IMR-90 (cell line): ENCODE data around the gene TCTA. TPM values are rescaled to one million over a fixed set of nuclear protein-coding genes. Genes with fewer than 3 reads are reported as not detected.

Experiments
- ATAC-seq: fragments of 200-7000 bp; cut with Tn5 transposase; 2 replicates; pipeline ENCODE4 v1.9.1; 2020; ENCODE audit warnings: low read depth, mild to moderate bottlenecking, moderate library complexity
- BruUV-seq: library from RNA; stranded (reverse); fragments of 400-500 nt; replicated peaks from 2 replicates; lab custom pipeline; 2021; lab: Mats Ljungman, UMichigan
- CTCF ChIA-PET: fragments of 300-600 bp; formaldehyde crosslinking; extraction: SDS; loops from one replicate; lab custom pipeline; 2021; ENCODE audit warnings: antibody characterized with exemption; lab: Yijun Ruan, JAX
- POLR2A ChIA-PET: fragments of 300-600 bp; sonication (Branson Sonifier 250); formaldehyde crosslinking; loops from one replicate; lab custom pipeline; 2022; ENCODE audit warnings: antibody characterized with exemption; ENCODE audit not compliant: unreplicated experiment; lab: Charles Lee
- DNase-seq: peaks from one replicate; pipeline ENCODE4 v3.0.0; 2013
- H2AFZ ChIP-seq: replicated peaks from 2 replicates; pipeline ENCODE3; 2013; ENCODE audit warnings: low read length, mild to moderate bottlenecking; ENCODE audit not compliant: poor library complexity
- H2AK5ac ChIP-seq: 2 replicates; pipeline ENCODE4 v1.6.1; 2013; ENCODE audit warnings: low read depth, low read length, inconsistent platforms
- H2AK9ac ChIP-seq: replicated peaks from 2 replicates; pipeline ENCODE3; 2013; ENCODE audit warnings: mild to moderate bottlenecking, low read depth, low read length, moderate library complexity; ENCODE audit not compliant: poor library complexity
- H2BK120ac ChIP-seq: 2 replicates; pipeline ENCODE4 v1.6.1; 2013; ENCODE audit warnings: low read depth, low read length, inconsistent platforms
- H2BK15ac ChIP-seq: 3 replicates; pipeline ENCODE4 v1.6.1; 2013; ENCODE audit warnings: low read depth, low read length, inconsistent platforms
- H2BK20ac ChIP-seq: 2 replicates; pipeline ENCODE4 v1.6.1; 2013; ENCODE audit warnings: low read depth, mild to moderate bottlenecking, inconsistent platforms, low read length, moderate library complexity
- H2BK5ac ChIP-seq: 2 replicates; pipeline ENCODE4 v1.6.1; 2013; ENCODE audit warnings: mild to moderate bottlenecking, low read depth, low read length, inconsistent platforms; ENCODE audit not compliant: poor library complexity, severe bottlenecking
- H3K14ac ChIP-seq: replicated peaks from 2 replicates; pipeline ENCODE4 v1.6.1; 2013; ENCODE audit warnings: low read depth, low read length, inconsistent platforms
- H3K18ac ChIP-seq: 2 replicates; pipeline ENCODE4 v1.6.1; 2013; ENCODE audit warnings: low read depth, low read length, control low read depth
- H3K23ac ChIP-seq: 2 replicates; pipeline ENCODE4 v1.6.1; 2013; ENCODE audit warnings: low read depth, low read length, inconsistent platforms
- H3K27ac ChIP-seq: 2 replicates; pipeline ENCODE4 v1.5.1; 2013; ENCODE audit warnings: mild to moderate bottlenecking, control low read depth, low read length; ENCODE audit not compliant: insufficient read depth
- H3K27me3 ChIP-seq: 2 replicates; pipeline ENCODE4 v1.6.1; 2013; ENCODE audit warnings: low read length; ENCODE audit not compliant: control insufficient read depth, insufficient read depth
- H3K36me3 ChIP-seq: 2 replicates; pipeline ENCODE4 v1.6.1; 2013; ENCODE audit warnings: low read length, mixed read lengths; ENCODE audit not compliant: control insufficient read depth, insufficient read depth
- H3K4ac ChIP-seq: 2 replicates; pipeline ENCODE4 v1.6.1; 2013; ENCODE audit warnings: low read depth, low read length, inconsistent platforms
- H3K4me1 ChIP-seq: 2 replicates; pipeline ENCODE4 v1.6.1; 2013; ENCODE audit warnings: low read length, mixed read lengths; ENCODE audit not compliant: control insufficient read depth, insufficient read depth
- H3K4me2 ChIP-seq: 2 replicates; pipeline ENCODE4 v1.6.1; 2013; ENCODE audit warnings: low read depth, mild to moderate bottlenecking, control low read depth, low read length, moderate library complexity
- H3K4me3 ChIP-seq: 2 replicates; pipeline ENCODE4 v1.5.1; 2013; ENCODE audit warnings: low read depth, mild to moderate bottlenecking, control low read depth, low read length, moderate library complexity; ENCODE audit not compliant: insufficient read depth
- H3K56ac ChIP-seq: 2 replicates; pipeline ENCODE4 v1.6.1; 2013; ENCODE audit warnings: low read length, inconsistent platforms; ENCODE audit not compliant: insufficient read depth; ENCODE audit errors: extremely low read depth
- H3K79me1 ChIP-seq, 2 experiments: 2 replicates each; pipeline ENCODE4 v1.6.1; 2013; ENCODE audit warnings: low read length in 2 of 2, inconsistent platforms in 1 of 2, low read depth in 1 of 2
- H3K9ac ChIP-seq: 2 replicates; pipeline ENCODE4 v1.6.1; 2013; ENCODE audit warnings: low read depth, low read length, control low read depth
- H3K9me1 ChIP-seq: 2 replicates; pipeline ENCODE4 v1.6.1; 2013; ENCODE audit warnings: low read length, inconsistent platforms; ENCODE audit not compliant: insufficient read depth
- H3K9me3 ChIP-seq: 2 replicates; pipeline ENCODE4 v1.6.1; 2013; ENCODE audit warnings: low read length; ENCODE audit not compliant: control insufficient read depth, insufficient read depth
- H4K20me1 ChIP-seq: 2 replicates; pipeline ENCODE4 v1.6.1; 2013; ENCODE audit warnings: low read length, inconsistent platforms; ENCODE audit not compliant: insufficient read depth
- H4K5ac ChIP-seq: 2 replicates; pipeline ENCODE4 v1.6.1; 2013; ENCODE audit warnings: mild to moderate bottlenecking, low read depth, low read length, control low read depth
- H4K8ac ChIP-seq, 2 experiments: 2 replicates each; pipeline ENCODE4 v1.6.1; 2013; ENCODE audit warnings: low read depth in 2 of 2, low read length in 2 of 2, control low read depth in 1 of 2, inconsistent platforms in 1 of 2
- H4K91ac ChIP-seq: 2 replicates; pipeline ENCODE4 v1.6.1; 2013; ENCODE audit warnings: low read depth, low read length, inconsistent platforms; ENCODE audit not compliant: insufficient read depth
- CHD1 ChIP-seq: IDR thresholded peaks from 2 replicates; pipeline ENCODE4 v1.6.1; 2012; ENCODE audit warnings: low read depth, low read length, improper control_type of control experiment
- MAFK ChIP-seq: IDR thresholded peaks from 2 replicates; pipeline ENCODE4 v1.6.1; 2012; ENCODE audit warnings: low read depth, low read length, improper control_type of control experiment
- MAZ ChIP-seq: IDR thresholded peaks from 2 replicates; pipeline ENCODE4 v1.6.1; 2012; ENCODE audit warnings: low read depth, mild to moderate bottlenecking, low read length, improper control_type of control experiment, moderate library complexity, borderline replicate concordance
- USF2 ChIP-seq: fragments of 150-350 bp; IDR thresholded peaks from 2 replicates; pipeline ENCODE4 v1.6.1; 2017; ENCODE audit warnings: mild to moderate bottlenecking, antibody characterized with exemption, low read length, low read depth
- WGBS, 2 experiments: methylation state at CpG; one replicate each; pipeline versions ENCODE4 v1.1.5 to v1.1.7; 2013; ENCODE audit warnings: missing lambda C conversion rate in 2 of 2; ENCODE audit not compliant: insufficient read length in 1 of 2; ENCODE audit errors: extremely low coverage in 2 of 2; 5-methylcytosine and 5-hydroxymethylcytosine counted together
- dilution Hi-C: fragments of 300-500 bp; cut with HindIII; formaldehyde crosslinking; loops from one replicate; pipeline ENCODE4 v1.14.3; 2018; ENCODE audit warnings: low sequenced_read_pairs; ENCODE audit not compliant: unreplicated experiment
- in situ Hi-C: fragments of 300-500 bp; cut with MboI; formaldehyde crosslinking; loops from 3 replicates; pipeline ENCODE4 v1.14.3; 2019; ENCODE audit warnings: low sequenced_read_pairs, inconsistent platforms, mixed read lengths
- intact Hi-C: fragments of 100-400 bp; cut with micrococcal nuclease; formaldehyde crosslinking; loops from 2 replicates; pipeline ENCODE4 v1.10.0; 2022
- polyA plus RNA-seq, 3 experiments: library from polyadenylated mRNA; depleted of rRNA; stranded (reverse); fragments of >200 nt; gene quantifications; 2 replicates each; pipeline ENCODE4 v1.2.3, GENCODE V29; 2012; ENCODE audit warnings: low replicate concordance in 1 of 3
- total RNA-seq: library from RNA; depleted of rRNA; stranded (reverse); fragments of >200 nt; gene quantifications from 2 replicates; pipeline ENCODE4 v1.2.3, GENCODE V29; 2012
- TF ChIP-seq, protein P1 (sequence below): fragments of 150-350 bp; IDR thresholded peaks from 2 replicates; pipeline ENCODE4 v1.6.1; 2016; ENCODE audit warnings: low read depth, mild to moderate bottlenecking, low read length, moderate library complexity, borderline replicate concordance
- TF ChIP-seq, protein P2 (sequence below): conservative IDR thresholded peaks from 2 replicates; pipeline ENCODE4 v1.5.1; 2012; ENCODE audit warnings: mild to moderate bottlenecking, low read depth, low read length, improper control_type of control experiment

Gene TCTA
- total and polyA plus RNA-seq, 2 of the 4 experiments (the other 2 are of a cell fraction), result 15.1 to 46.6 TPM

DNA sequence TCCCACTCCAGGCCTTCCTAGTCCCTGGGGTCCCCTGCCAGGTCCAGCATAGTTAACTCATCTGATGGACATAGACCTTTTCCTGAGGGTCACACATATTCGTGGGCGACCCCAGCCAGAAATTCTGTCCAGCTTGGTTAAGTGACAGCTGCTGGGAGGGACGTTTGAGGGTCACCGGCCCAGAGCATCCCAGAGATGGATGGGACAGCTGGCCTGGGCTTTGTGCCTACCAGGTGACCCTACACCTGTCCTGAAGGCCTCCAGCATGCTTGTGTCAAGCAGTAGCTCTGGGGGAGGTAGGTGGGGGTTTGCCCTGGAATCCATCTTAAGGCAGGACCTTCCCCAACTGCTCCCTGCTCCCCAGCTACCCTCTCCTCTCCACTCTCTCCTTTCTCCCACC lies 48.7 kb downstream of the TCTA start:
- peak overlapping the region; percentile 44; the same call in 1 of the 2 replicates for H3K23ac ChIP-seq
- 79% methylated on average over 4 of the region's 4 CpGs; no CpG with 5 or more reads in 1 of the 2 experiments for WGBS, 2 experiments
- peak overlapping the region; percentile 77 for H2BK5ac ChIP-seq
- peak overlapping the region; percentile 77 for H4K5ac ChIP-seq
- H3K14ac ChIP-seq, result peak overlapping the region; percentile 81
- H3K9me3 ChIP-seq, result no peaks in the 10 kb centered on the region
- H2AFZ ChIP-seq, result peak overlapping the region; percentile 85
- no peak overlapping the region for H3K4me2 ChIP-seq
- intact Hi-C loops, result no loop called here
- peak overlapping the region; percentile 86 for H2AK9ac ChIP-seq
- no peak for TF ChIP-seq MAFK
- TF ChIP-seq, protein P1, sequence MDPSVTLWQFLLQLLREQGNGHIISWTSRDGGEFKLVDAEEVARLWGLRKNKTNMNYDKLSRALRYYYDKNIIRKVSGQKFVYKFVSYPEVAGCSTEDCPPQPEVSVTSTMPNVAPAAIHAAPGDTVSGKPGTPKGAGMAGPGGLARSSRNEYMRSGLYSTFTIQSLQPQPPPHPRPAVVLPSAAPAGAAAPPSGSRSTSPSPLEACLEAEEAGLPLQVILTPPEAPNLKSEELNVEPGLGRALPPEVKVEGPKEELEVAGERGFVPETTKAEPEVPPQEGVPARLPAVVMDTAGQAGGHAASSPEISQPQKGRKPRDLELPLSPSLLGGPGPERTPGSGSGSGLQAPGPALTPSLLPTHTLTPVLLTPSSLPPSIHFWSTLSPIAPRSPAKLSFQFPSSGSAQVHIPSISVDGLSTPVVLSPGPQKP, result no peak
- no peak for TF ChIP-seq MAZ
- no peak for TF ChIP-seq CHD1
- TF ChIP-seq, protein P2, sequence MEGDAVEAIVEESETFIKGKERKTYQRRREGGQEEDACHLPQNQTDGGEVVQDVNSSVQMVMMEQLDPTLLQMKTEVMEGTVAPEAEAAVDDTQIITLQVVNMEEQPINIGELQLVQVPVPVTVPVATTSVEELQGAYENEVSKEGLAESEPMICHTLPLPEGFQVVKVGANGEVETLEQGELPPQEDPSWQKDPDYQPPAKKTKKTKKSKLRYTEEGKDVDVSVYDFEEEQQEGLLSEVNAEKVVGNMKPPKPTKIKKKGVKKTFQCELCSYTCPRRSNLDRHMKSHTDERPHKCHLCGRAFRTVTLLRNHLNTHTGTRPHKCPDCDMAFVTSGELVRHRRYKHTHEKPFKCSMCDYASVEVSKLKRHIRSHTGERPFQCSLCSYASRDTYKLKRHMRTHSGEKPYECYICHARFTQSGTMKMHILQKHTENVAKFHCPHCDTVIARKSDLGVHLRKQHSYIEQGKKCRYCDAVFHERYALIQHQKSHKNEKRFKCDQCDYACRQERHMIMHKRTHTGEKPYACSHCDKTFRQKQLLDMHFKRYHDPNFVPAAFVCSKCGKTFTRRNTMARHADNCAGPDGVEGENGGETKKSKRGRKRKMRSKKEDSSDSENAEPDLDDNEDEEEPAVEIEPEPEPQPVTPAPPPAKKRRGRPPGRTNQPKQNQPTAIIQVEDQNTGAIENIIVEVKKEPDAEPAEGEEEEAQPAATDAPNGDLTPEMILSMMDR, result no peak
- TF ChIP-seq USF2, result no peak
- no peaks in the 10 kb centered on the region for H3K36me3 ChIP-seq
- ATAC-seq (no peak), DNase-seq (no peak)
- peak overlapping the region; percentile 45; the same call in 1 of the 3 replicates for H2BK15ac ChIP-seq
- peaks cover 20% of the 10 kb centered on the region for H3K9me1 ChIP-seq
- H2AK5ac ChIP-seq, result peak overlapping the region; percentile 64; the same call in 1 of the 2 replicates
- peaks cover 23% of the 10 kb centered on the region for H3K4me1 ChIP-seq
- in situ Hi-C loops, result no loop called here
- dilution Hi-C loops, result no loop called here
- H3K4me3 ChIP-seq, result no peak overlapping the region
- no peak overlapping the region for H3K18ac ChIP-seq
- ChIA-PET CTCF (no interaction called here), POLR2A (no interaction called here)
- H3K27ac ChIP-seq, result no peak overlapping the region
- H4K8ac ChIP-seq, result peak overlapping the region; percentile 13 to 93; a peak in 3 of 4 replicates
- peak overlapping the region; percentile 64 for H2BK120ac ChIP-seq
- no peaks in the 10 kb centered on the region for H3K79me1 ChIP-seq
- H4K20me1 ChIP-seq, result no peaks in the 10 kb centered on the region
- peak overlapping the region; percentile 72 for H4K91ac ChIP-seq
- peak overlapping the region; percentile 84 for H3K4ac ChIP-seq
- no peak overlapping the region for H3K56ac ChIP-seq
- peak overlapping the region; percentile 61; the same call in 1 of the 2 replicates for H2BK20ac ChIP-seq
- no peak overlapping the region for H3K9ac ChIP-seq
- H3K27me3 ChIP-seq, result no peaks in the 10 kb centered on the region
- BruUV-seq, result no TSS peak
